NB4 (cell line): ENCODE data around the gene UBE2F.
"Not testable (repeated sequence)": the region's sequence is repeated elsewhere in the genome, so short reads cannot be mapped to it uniquely, and the experiment has no call there.

Source experiments
- DNase-seq: peaks from one replicate; pipeline ENCODE4 v3.0.0; 2010; ENCODE audit warnings: low read depth
- H3K4me3 ChIP-seq: one replicate; pipeline ENCODE4 v1.5.1; 2011; ENCODE audit warnings: mild to moderate bottlenecking, low read depth, low read length, moderate library complexity
- CTCF ChIP-seq: IDR thresholded peaks from one replicate; pipeline ENCODE4 v1.5.1; 2012; ENCODE audit warnings: low read depth, low read length
- MAX ChIP-seq: IDR thresholded peaks from 2 replicates; pipeline ENCODE4 v1.6.1; 2011; ENCODE audit warnings: low read depth, low read length
- MYC ChIP-seq: IDR thresholded peaks from 2 replicates; pipeline ENCODE4 v1.6.1; 2011; ENCODE audit warnings: low read depth, low read length
- POLR2A ChIP-seq: IDR thresholded peaks from 2 replicates; pipeline ENCODE4 v1.6.1; 2011; ENCODE audit warnings: mild to moderate bottlenecking; ENCODE audit not compliant: insufficient read length; ENCODE audit errors: extremely low read depth

The UBE2F gene

GRCh38 chr2:238043851-238044250, 77.0 kb downstream of the UBE2F start:
- no peak for DNase-seq
- TF ChIP-seq CTCF (no peak), POLR2A (no peak), MAX (no peak), MYC (no peak)
- no peak overlapping the region for H3K4me3 ChIP-seq

GRCh38 chr2:238045575-238045974, 78.8 kb downstream of the UBE2F start:
- no peak overlapping the region for H3K4me3 ChIP-seq
- no peak for DNase-seq
- TF ChIP-seq CTCF (no peak), MAX (no peak), POLR2A (no peak), MYC (no peak)

GRCh38 chr2:238046725-238047270, 80.0 kb downstream of the UBE2F start:
- TF ChIP-seq MYC (no peak), MAX (no peak), CTCF (no peak), POLR2A (no peak)
- no peak overlapping the region for H3K4me3 ChIP-seq
- no peak for DNase-seq

- TF ChIP-seq POLR2A (no peak), MAX (peak; percentile 31; the same call in 1 of the 2 replicates)
- no peak overlapping the region for H3K4me3 ChIP-seq
- DNase-seq: peak; percentile 53
Observed at GRCh38 chr2:238053191-238053776, 86.5 kb downstream of the UBE2F start.

GRCh38 chr2:238055841-238056240, 89.0 kb downstream of the UBE2F start:
- DNase-seq: no peak
- H3K4me3 ChIP-seq: no peak overlapping the region
- TF ChIP-seq POLR2A (no peak), CTCF (no peak), MAX (no peak), MYC (no peak)

GRCh38 chr2:238057696-238058575, 91.1 kb downstream of the UBE2F start:
- H3K4me3 ChIP-seq, DNase-seq: not testable (repeated sequence)

GRCh38 chr2:238059505-238059904, 92.7 kb downstream of the UBE2F start:
- TF ChIP-seq POLR2A (no peak), MAX (no peak), CTCF (no peak), MYC (no peak)
- no peak for DNase-seq
- H3K4me3 ChIP-seq: peak overlapping the region; percentile 89
